BLaER1 treated with 17β-estradiol and CSF1 and Interleukin-3, amounts not matched to agents 10 nM and 100 nM (cell line): ENCODE measurements around the gene ATRAID.
A peak's percentile ranks its signal among the peaks of the same experiment; 100 is the strongest.

ENCODE experiments used
- H3K27ac ChIP-seq, 11 experiments: shearing (Covaris generic); formaldehyde crosslinking; 2 replicates each; pipeline ENCODE4 v1.8.1; 2022
- H3K27me3 ChIP-seq, 11 experiments: shearing (Covaris generic); formaldehyde crosslinking; 2 replicates each; pipeline ENCODE4 v1.8.1; 2022
- H3K36me3 ChIP-seq, 11 experiments: shearing (Covaris generic); formaldehyde crosslinking; 2 replicates each; pipeline ENCODE4 v1.8.1; 2022
- H3K4me1 ChIP-seq, 10 experiments: shearing (Covaris generic); formaldehyde crosslinking; 2 replicates each; pipeline ENCODE4 v1.8.1; 2022
- H3K4me2 ChIP-seq, 11 experiments: shearing (Covaris generic); formaldehyde crosslinking; 2 replicates each; pipeline ENCODE4 v1.8.1; 2022
- H3K4me3 ChIP-seq, 10 experiments: shearing (Covaris generic); formaldehyde crosslinking; 2 replicates each; pipeline ENCODE4 v1.8.1; 2022
- H3K9ac ChIP-seq, 11 experiments: shearing (Covaris generic); formaldehyde crosslinking; 2 replicates each; pipeline ENCODE4 v1.8.1; 2022
- H3K9me3 ChIP-seq, 11 experiments: shearing (Covaris generic); formaldehyde crosslinking; replicated peaks in 1 of 11; 2 replicates each; pipeline ENCODE4 v1.8.1; 2022
- H4K20me1 ChIP-seq, 11 experiments: shearing (Covaris generic); formaldehyde crosslinking; 2 replicates each; pipeline ENCODE4 v1.8.1; 2022
- Cebpa-rat ChIP-seq, 11 experiments: shearing (Covaris generic); IDR thresholded peaks; 2 replicates each; pipeline ENCODE4 v1.8.1; 2022

The ATRAID gene

DNA sequence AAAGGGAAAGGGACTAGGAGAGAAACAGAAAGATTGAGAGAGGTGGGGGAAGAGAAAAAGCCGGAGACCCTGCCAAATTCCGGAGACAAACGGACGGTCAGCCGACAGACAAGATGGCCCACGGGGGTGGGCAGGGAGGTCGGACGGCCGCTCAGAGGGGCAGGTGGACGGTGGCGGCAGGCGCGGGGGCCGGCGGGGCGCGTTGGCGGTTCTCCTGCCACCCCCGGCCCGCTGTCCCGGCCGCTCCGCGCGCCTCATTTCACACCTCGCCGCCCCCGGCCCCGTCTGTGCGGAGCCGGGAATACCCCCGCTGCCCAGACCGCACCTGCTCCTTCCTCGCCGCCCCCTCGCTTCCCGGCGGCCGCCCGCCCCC is 50.1 kb downstream of the ATRAID start:
- TF ChIP-seq Cebpa-rat (IDR thresholded peaks at IDR 0.05): no peak
- Histone ChIP-seq H3K9ac (peak overlapping the region in 7 of 11 experiments; percentile 38 to 65 (median 63); a peak in 12 of 22 replicates), H3K27me3 (peaks cover 84 to 99% (median 97%) of the 10 kb centered on the region in 11 experiments)

GRCh38 chr2:27262379-27263286 is 50.8 kb downstream of the ATRAID start, which contains the start of gene SLC30A3:
Gene SLC30A3, minus strand, starts transcription at chr2:27263047. Its CDS starts 141 bp downstream, at chr2:27262906.
- Histone ChIP-seq H3K4me1 (peaks cover 23 to 37% (median 36%) of the 10 kb centered on the region in 10 experiments), H4K20me1 (peaks cover 0 to 57% (median 34%) of the 10 kb centered on the region in 11 experiments; a peak in 19 of 22 replicates), H3K27me3 (peaks cover 88 to 100% (median 97%) of the 10 kb centered on the region in 11 experiments), H3K9me3 (no peaks in the 10 kb centered on the region), H3K27ac (no peak within 1 kb of the TSS), H3K9ac (peak within 1 kb of the TSS in 10 of 11 experiments; percentile 31 to 66 (median 60); a peak in 18 of 22 replicates), H3K36me3 (no peaks in the 10 kb centered on the region), H3K4me3 (peak within 1 kb of the TSS; percentile 53 to 74 (median 62)), H3K4me2 (peak within 1 kb of the TSS; percentile 97 to 99 (median 98))
- no peak for TF ChIP-seq Cebpa-rat (IDR thresholded peaks at IDR 0.05)

More for the DNA sequence above, 50.1 kb downstream of the ATRAID start:
- Histone ChIP-seq H3K4me3 (peak overlapping the region; percentile 53 to 74 (median 62)), H3K4me2 (peak overlapping the region; percentile 97 to 99 (median 98)), H3K4me1 (peaks cover 23 to 38% (median 36%) of the 10 kb centered on the region in 10 experiments), H3K36me3 (no peaks in the 10 kb centered on the region), H3K27ac (no peak overlapping the region), H4K20me1 (peaks cover 0 to 63% (median 34%) of the 10 kb centered on the region in 11 experiments; a peak in 19 of 22 replicates), H3K9me3 (no peaks in the 10 kb centered on the region)

DNA sequence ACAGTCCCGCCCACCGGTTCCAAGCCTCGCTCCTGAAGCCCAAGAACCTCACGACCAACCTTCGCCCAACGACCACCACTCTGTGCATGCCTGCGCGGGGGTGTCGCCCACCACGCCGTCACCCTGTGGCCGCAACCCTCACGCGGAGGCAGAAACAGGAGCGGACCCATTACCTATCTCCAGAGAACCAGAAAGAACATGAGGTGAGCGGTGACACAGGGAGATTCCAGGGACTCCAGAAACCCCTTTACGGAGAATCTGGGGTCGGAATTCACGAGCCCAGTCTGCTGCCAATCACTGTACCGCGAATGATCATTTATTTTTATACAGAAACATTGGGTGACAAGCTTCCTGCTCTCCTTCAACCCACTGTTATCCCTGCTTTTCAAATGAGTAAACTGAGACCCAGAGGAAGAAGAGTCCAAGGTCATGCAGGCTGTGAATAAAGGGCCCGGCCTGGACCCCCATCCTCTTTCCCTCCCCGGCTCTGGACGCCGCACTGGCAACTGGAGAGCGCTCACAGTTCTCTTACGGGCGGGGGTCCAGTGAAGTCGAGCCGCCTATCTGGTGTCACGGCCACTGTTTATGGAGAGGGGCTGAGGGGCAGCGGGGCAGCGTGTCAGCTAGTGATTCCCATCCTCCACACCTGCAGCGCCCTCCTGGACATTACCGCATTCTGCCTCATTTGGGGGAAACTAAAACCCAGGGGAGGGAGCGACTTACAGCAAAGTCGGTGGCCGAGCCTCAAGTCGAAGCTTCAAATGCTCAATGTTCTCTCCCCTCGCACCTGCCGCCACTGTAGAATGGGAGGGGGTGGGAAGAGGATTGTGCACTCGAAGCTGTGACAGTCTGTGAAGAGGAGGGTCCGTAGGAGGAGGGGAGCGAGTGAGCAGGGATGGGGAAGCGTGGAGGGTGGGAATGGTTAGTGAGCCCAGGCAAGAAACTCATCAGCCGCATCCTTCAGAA is 51.7 kb downstream of the ATRAID start:
- Histone ChIP-seq H3K4me2 (peak overlapping the region; percentile 97 to 99 (median 98)), H3K36me3 (no peaks in the 10 kb centered on the region), H4K20me1 (peaks cover 0 to 56% (median 34%) of the 10 kb centered on the region in 11 experiments; a peak in 19 of 22 replicates), H3K9me3 (no peaks in the 10 kb centered on the region), H3K4me3 (peak overlapping the region; percentile 53 to 74 (median 62)), H3K27ac (no peak overlapping the region), H3K4me1 (peaks cover 23 to 39% (median 36%) of the 10 kb centered on the region in 10 experiments), H3K27me3 (peaks cover 88 to 100% (median 97%) of the 10 kb centered on the region in 11 experiments), H3K9ac (no peak overlapping the region; a peak in 2 of 22 replicates)
- no peak for TF ChIP-seq Cebpa-rat (IDR thresholded peaks at IDR 0.05)

DNA sequence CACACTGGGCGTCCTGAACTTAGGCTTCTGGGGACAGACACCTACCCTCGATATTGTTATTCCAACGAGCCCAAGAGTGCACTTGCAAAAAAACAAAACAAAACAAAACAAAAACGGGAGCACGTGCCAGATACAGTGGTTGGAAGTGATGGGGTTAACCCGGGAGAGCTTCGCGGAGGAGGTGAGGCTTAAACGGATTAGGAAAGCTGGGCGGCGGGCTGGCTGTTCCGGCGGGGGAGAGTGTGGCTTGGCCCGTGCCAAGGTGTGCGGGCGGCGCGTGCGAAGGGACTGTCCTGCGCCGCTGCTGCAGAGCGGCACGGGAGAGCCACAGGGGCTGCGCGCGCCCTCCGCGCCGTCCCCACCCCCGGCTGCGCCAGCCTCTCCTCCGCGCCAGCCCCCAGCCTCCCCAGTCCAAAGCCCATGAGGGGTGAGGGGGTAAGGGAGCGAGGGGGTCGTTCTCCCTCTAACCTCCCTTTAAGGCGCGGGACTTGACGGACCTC is 52.5 kb downstream of the ATRAID start:
- no peaks in the 10 kb centered on the region for H3K36me3 ChIP-seq
- no peak overlapping the region for H3K27ac ChIP-seq
- peaks cover 0 to 53% (median 34%) of the 10 kb centered on the region in 11 experiments; a peak in 19 of 22 replicates for H4K20me1 ChIP-seq
- peak overlapping the region; percentile 97 to 99 (median 98) for H3K4me2 ChIP-seq
- no peaks in the 10 kb centered on the region for H3K9me3 ChIP-seq
- peak overlapping the region; percentile 53 to 71 (median 62) for H3K4me3 ChIP-seq
- peak overlapping the region in 5 of 11 experiments; percentile 4 to 56 (median 24); a peak in 3 of 22 replicates for H3K9ac ChIP-seq
- H3K27me3 ChIP-seq: peaks cover 83 to 100% (median 93%) of the 10 kb centered on the region in 11 experiments
- TF ChIP-seq Cebpa-rat (IDR thresholded peaks at IDR 0.05): no peak
- H3K4me1 ChIP-seq: peaks cover 23 to 41% (median 36%) of the 10 kb centered on the region in 10 experiments

DNA sequence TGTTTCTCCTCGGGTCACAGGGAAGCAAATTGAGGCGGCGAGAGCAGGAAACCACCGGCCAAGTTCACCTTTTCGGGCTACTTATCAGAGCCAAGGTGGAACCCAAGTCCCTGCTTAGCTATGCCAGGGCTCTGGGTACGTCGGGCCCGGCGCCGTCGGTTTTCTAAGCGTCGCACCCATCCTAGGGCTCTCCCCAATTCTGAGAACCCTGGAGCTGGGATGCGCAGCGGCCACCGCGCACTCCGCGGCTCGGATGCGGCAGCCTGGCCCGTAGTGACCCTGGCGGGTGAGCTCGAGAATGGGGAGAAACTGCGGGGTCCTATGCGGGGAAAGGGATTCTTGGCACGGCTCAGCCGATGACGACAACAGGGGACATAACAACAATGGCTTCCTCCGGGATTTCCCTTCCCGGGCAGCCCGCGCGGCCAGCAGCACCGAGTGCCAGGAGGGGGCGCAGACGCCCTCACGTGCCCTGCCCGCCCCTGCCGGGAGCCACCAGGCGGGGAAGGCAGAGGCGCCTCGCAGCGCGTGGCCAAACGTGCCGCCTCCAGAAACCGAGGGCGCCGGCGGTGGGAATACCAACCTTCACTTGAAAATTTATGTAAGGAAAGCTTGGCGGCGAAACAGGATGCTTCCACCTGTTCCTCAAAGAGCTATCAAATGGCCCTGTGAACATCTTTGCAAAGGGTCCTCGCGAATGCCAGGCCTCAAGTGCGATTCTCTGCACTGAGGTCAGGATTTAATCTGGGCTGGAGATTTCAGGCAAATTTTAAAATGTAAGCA is 53.1 kb downstream of the ATRAID start:
- H3K27ac ChIP-seq: no peak overlapping the region
- peaks cover 0 to 53% (median 34%) of the 10 kb centered on the region in 11 experiments; a peak in 19 of 22 replicates for H4K20me1 ChIP-seq
- H3K36me3 ChIP-seq: no peaks in the 10 kb centered on the region
- no peaks in the 10 kb centered on the region for H3K9me3 ChIP-seq
- peak overlapping the region; percentile 53 to 71 (median 62) for H3K4me3 ChIP-seq
- peaks cover 23 to 41% (median 36%) of the 10 kb centered on the region in 10 experiments for H3K4me1 ChIP-seq
- no peak for TF ChIP-seq Cebpa-rat (IDR thresholded peaks at IDR 0.05)
- peak overlapping the region in 7 of 11 experiments; percentile 4 to 56 (median 37); a peak in 6 of 22 replicates for H3K9ac ChIP-seq
- H3K4me2 ChIP-seq: peak overlapping the region; percentile 97 to 99 (median 98)
- peaks cover 77 to 100% (median 89%) of the 10 kb centered on the region in 11 experiments for H3K27me3 ChIP-seq

DNA sequence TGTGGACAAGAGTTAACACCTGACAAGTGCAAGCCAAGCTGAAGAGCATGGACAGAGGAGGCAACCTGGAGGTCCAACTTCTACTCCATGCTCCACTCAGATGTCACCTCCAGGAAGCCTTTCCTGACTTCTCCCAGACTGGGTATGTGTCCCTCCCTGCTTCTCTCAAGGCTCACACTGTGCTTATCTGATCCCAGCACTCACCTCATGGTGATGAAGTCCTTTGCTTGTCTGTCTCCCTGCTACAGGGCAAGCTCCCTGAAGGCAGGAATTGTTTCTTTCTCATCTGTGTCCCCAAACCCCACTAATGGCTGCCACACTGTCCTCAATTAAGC is 53.7 kb downstream of the ATRAID start:
- no peak overlapping the region for H3K27ac ChIP-seq
- peak overlapping the region; percentile 97 to 99 (median 98); a peak in 19 of 22 replicates for H3K4me2 ChIP-seq
- peaks cover 0 to 48% (median 34%) of the 10 kb centered on the region in 11 experiments; a peak in 19 of 22 replicates for H4K20me1 ChIP-seq
- H3K36me3 ChIP-seq: no peaks in the 10 kb centered on the region
- H3K9ac ChIP-seq: no peak overlapping the region
- peaks cover 28 to 42% (median 36%) of the 10 kb centered on the region in 10 experiments for H3K4me1 ChIP-seq
- TF ChIP-seq Cebpa-rat (IDR thresholded peaks at IDR 0.05): no peak
- H3K9me3 ChIP-seq: no peaks in the 10 kb centered on the region
- peak overlapping the region in 3 of 10 experiments; percentile 53 to 65 (median 64); a peak in 3 of 20 replicates for H3K4me3 ChIP-seq
- H3K27me3 ChIP-seq: peaks cover 71 to 98% (median 87%) of the 10 kb centered on the region in 11 experiments
